Gastrocnemius medialis (tissue), 4 donors: ENCODE data around the gene HEXD. TPM values are rescaled to one million over a fixed set of nuclear protein-coding genes. Genes with fewer than 3 reads are reported as not detected.

ENCODE experiments used
- ATAC-seq, 2 donors: fragments of 150-250 bp; one replicate each; pipeline ENCODE4 v1.9.1; 2016
- DNase-seq, 2 donors: peaks; one replicate each; pipeline ENCODE4 v3.0.0-alpha.2; 2019
- H3K27ac ChIP-seq, 4 donors: fragments of 200-600 bp; sonication (generic); 1 replicate in 1 of 4; 2 replicates in 3 of 4; pipeline ENCODE4 v1.5.1; 2016 to 2018; ENCODE audit warnings: mild to moderate bottlenecking in 2 of 4, moderate library complexity in 1 of 4
- H3K27me3 ChIP-seq, 3 donors: fragments of 200-600 bp; sonication (generic) in 2 of 3; 1 replicate in 1 of 3; 2 replicates in 2 of 3; pipeline versions ENCODE4 v1.5.1 to v1.6.0; 2016 to 2019; ENCODE audit warnings: mild to moderate bottlenecking in 1 of 3, moderate library complexity in 1 of 3
- H3K36me3 ChIP-seq, 2 donors: fragments of 200-600 bp; sonication (generic) in 1 of 2; one replicate each; pipeline ENCODE4 v1.5.1; 2017 to 2018
- H3K4me1 ChIP-seq, 2 donors: fragments of 200-600 bp; sonication (generic) in 1 of 2; one replicate each; pipeline ENCODE4 v1.5.1; 2016 to 2017; ENCODE audit warnings: mild to moderate bottlenecking in 2 of 2
- H3K4me3 ChIP-seq, 4 donors: fragments of 200-600 bp; sonication (generic) in 3 of 4; 1 replicate in 1 of 4; 2 replicates in 3 of 4; pipeline ENCODE4 v1.5.1; 2016 to 2019; ENCODE audit warnings: mild to moderate bottlenecking in 2 of 4
- H3K9me3 ChIP-seq, 3 donors: fragments of 200-600 bp; sonication (generic) in 2 of 3; 1 replicate in 1 of 3; 2 replicates in 2 of 3; pipeline ENCODE4 v1.5.1; 2016 to 2019
- POLR2A ChIP-seq, 2 donors: fragments of 450-650 bp; IDR thresholded peaks; one replicate each; pipeline ENCODE4 v1.6.1; 2017; ENCODE audit warnings: antibody characterized with exemption in 2 of 2, mild to moderate bottlenecking in 2 of 2, moderate library complexity in 2 of 2
- in situ Hi-C, 4 donors: fragments of 200-750 bp; cut with MboI; loops; one replicate each; pipeline versions ENCODE4 v1.15.0 to v1.8.0; 2017; ENCODE audit warnings: low sequenced_read_pairs in 4 of 4
- intact Hi-C: fragments of 100-400 bp; cut with DNase I; formaldehyde crosslinking; loops from one replicate; pipeline ENCODE4 v1.15.1; 2023; ENCODE audit warnings: low total_unique reads
- total RNA-seq, 4 donors: library from RNA; depleted of rRNA; stranded (reverse); fragments of >200 nt; gene quantifications; one replicate each; pipeline versions ENCODE4 v1.1.0 to v1.2.3, GENCODE V29; 2016
- TF ChIP-seq, protein P1 (sequence below), 5 experiments: fragments of 450-650 bp in 3 of 5; fragments of 200-600 bp in 2 of 5; sonication (generic) in 2 of 5; IDR thresholded peaks in 4 of 5; conservative IDR thresholded peaks in 1 of 5; 1 replicate in 4 of 5; 2 replicates in 1 of 5; pipeline ENCODE4 v1.5.1; 2016 to 2019; ENCODE audit warnings: antibody characterized with exemption in 5 of 5, mild to moderate bottlenecking in 3 of 5, moderate library complexity in 3 of 5

The HEXD gene
- total RNA-seq, 4 donors from 2014 or later = 15.5 to 35.1 (median 22.5) TPM

DNA sequence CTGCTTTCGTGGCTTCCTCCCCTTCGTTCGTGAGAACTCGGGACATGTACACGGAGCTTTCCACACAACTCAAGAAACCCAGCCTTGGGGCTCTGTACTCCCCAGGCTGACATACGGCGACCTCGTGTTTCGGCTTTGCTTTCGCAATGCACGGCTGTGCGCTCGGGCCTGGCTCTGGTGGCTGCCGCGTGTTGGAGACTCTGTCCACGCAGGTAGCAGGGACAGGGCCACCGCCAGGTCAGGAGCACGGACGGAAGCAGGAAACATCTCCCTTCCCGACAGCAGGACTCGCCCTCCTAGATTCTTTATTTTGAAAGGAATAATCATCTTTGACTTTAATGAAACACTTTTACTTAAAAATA lies 29.2 kb upstream of the HEXD start:
- Histone ChIP-seq H3K36me3 (peaks cover 0 to 17% of the 10 kb centered on the region in 2 donors), H3K27me3 (peaks cover 10 to 12% (median 10%) of the 10 kb centered on the region in 3 donors), H3K4me1 (peaks cover 15 to 18% of the 10 kb centered on the region in 2 donors), H3K4me3 (no peak overlapping the region), H3K27ac (no peak overlapping the region), H3K9me3 (no peaks in the 10 kb centered on the region)
- no peak for ATAC-seq
- in situ Hi-C loops = no loop called here
- TF ChIP-seq, protein P1, sequence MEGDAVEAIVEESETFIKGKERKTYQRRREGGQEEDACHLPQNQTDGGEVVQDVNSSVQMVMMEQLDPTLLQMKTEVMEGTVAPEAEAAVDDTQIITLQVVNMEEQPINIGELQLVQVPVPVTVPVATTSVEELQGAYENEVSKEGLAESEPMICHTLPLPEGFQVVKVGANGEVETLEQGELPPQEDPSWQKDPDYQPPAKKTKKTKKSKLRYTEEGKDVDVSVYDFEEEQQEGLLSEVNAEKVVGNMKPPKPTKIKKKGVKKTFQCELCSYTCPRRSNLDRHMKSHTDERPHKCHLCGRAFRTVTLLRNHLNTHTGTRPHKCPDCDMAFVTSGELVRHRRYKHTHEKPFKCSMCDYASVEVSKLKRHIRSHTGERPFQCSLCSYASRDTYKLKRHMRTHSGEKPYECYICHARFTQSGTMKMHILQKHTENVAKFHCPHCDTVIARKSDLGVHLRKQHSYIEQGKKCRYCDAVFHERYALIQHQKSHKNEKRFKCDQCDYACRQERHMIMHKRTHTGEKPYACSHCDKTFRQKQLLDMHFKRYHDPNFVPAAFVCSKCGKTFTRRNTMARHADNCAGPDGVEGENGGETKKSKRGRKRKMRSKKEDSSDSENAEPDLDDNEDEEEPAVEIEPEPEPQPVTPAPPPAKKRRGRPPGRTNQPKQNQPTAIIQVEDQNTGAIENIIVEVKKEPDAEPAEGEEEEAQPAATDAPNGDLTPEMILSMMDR (IDR thresholded peaks at IDR 0.05 in 4 of 5, conservative IDR thresholded peaks at IDR 0.05 in 1 of 5) = no peak
- TF ChIP-seq POLR2A (IDR thresholded peaks at IDR 0.05) = no peak
- intact Hi-C loops = no loop called here
- DNase-seq = no peak

DNA sequence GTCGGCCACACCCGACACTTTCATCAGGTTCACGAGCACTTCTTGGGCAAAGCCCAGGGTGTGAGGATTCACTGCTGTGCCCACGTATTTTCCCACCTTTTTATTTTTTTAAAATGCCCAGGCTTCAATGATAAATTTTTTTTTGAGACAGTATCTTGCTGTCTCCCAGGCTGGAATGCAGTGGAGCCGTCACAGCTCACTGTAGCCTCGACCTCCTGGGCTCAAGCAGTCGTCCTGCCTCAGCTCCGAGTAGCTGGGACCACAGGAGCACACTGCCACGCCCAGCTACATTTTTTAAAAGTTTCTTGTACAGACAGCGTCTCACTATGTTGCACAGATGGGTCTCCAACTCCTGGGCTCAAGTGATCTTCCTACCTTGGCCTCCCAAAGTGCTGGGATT lies 28.8 kb upstream of the HEXD start:
- no peaks in the 10 kb centered on the region for H3K9me3 ChIP-seq
- peaks cover 0 to 17% of the 10 kb centered on the region in 2 donors for H3K36me3 ChIP-seq
- no peak for TF ChIP-seq POLR2A (IDR thresholded peaks at IDR 0.05)
- TF ChIP-seq, protein P1 (IDR thresholded peaks at IDR 0.05 in 4 of 5, conservative IDR thresholded peaks at IDR 0.05 in 1 of 5) = no peak
- no peak overlapping the region for H3K4me3 ChIP-seq
- H3K27ac ChIP-seq = no peak overlapping the region
- peaks cover 11 to 13% of the 10 kb centered on the region in 2 donors for H3K4me1 ChIP-seq
- DNase-seq = no peak
- in situ Hi-C loops (no loop called here), intact Hi-C loops (no loop called here)
- no peak for ATAC-seq
- H3K27me3 ChIP-seq = peaks cover 6 to 12% (median 10%) of the 10 kb centered on the region in 3 donors

DNA sequence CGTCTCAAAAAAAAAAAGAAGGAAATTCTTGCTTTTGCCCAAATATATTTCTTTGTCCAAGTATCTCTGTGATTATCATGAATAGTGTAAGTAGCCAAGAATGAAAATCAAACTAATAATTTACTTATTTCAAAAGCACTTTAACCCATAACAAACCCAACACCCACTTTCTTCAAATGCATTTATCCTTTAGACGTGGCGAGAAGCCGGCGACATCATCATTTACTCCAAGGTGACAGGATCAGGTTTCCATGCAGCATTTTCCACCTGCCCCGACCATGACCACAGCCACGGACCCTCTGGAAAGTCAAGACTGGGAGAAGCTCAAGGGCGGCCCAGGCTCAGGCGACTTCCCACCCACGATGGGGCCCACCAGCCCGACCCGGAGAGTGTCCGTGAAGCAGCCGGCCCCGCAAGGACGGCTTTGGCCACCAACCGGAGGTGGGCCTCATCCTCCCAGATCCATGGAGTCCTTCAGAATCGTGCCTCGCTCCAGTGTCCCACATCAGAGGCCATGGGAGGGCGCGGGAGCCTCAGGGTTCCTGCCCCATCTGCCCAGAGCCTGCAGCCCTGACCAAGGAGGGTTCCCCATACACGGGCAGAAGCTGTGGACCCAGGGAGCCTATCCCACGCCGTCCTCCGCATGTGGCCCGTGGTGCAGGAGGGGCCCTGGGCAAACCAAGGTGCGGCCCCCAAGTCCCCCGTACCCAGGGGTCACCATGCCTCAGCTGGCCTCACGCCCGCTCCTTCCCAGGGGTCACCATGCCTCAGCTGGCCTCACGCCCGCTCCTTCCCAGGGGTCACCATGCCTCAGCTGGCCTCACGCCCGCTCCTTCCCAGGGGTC lies 27.9 kb upstream of the HEXD start:
- no peak for ATAC-seq

DNA sequence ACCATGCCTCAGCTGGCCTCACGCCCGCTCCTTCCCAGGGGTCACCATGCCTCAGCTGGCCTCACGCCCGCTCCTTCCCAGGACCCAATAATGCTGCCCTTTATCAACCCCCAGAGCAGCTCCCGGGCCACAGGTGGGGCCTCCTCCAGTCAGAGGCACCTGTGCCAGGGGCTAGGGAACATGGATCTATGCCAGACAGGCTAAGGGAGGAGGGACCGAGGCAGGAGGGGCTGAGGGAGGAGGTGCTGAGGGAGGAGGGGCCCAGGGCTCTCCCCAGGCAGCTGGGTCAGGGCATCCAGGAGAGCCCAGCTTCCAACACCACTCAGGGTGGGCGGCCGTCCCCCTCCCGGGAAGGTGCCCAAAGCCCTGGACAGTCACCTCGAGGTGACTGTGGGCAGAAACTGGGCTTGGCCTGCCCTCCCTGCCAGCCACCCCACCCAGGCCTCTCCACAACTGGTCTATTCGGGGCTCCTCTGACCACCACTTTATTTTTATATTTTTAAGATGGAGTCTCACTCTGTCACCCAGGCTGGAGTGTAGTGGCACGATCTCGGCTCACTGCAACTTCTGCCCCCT lies 27.2 kb upstream of the HEXD start:
- H3K27me3 ChIP-seq = peaks cover 3 to 10% (median 9%) of the 10 kb centered on the region in 3 donors
- H3K27ac ChIP-seq = no peak overlapping the region
- no peak for DNase-seq
- H3K4me1 ChIP-seq = no peaks in the 10 kb centered on the region
- no peak for ATAC-seq
- TF ChIP-seq, protein P1 (IDR thresholded peaks at IDR 0.05 in 4 of 5, conservative IDR thresholded peaks at IDR 0.05 in 1 of 5) = no peak
- no peak for TF ChIP-seq POLR2A (IDR thresholded peaks at IDR 0.05)
- no peaks in the 10 kb centered on the region for H3K9me3 ChIP-seq
- in situ Hi-C loops = no loop called here
- intact Hi-C loops = no loop called here
- H3K36me3 ChIP-seq = peaks cover 0 to 17% of the 10 kb centered on the region in 2 donors
- H3K4me3 ChIP-seq = no peak overlapping the region

More for the DNA sequence above, 27.9 kb upstream of the HEXD start:
- in situ Hi-C loops (no loop called here), intact Hi-C loops (no loop called here)
- H3K4me3 ChIP-seq = no peak overlapping the region
- H3K36me3 ChIP-seq = peaks cover 0 to 17% of the 10 kb centered on the region in 2 donors
- no peaks in the 10 kb centered on the region for H3K9me3 ChIP-seq
- TF ChIP-seq, protein P1 (IDR thresholded peaks at IDR 0.05 in 4 of 5, conservative IDR thresholded peaks at IDR 0.05 in 1 of 5) = no peak
- no peak for TF ChIP-seq POLR2A (IDR thresholded peaks at IDR 0.05)
- H3K4me1 ChIP-seq = peaks cover 2 to 4% of the 10 kb centered on the region in 2 donors
- no peak for DNase-seq
- H3K27me3 ChIP-seq = peaks cover 4 to 10% (median 9%) of the 10 kb centered on the region in 3 donors
- H3K27ac ChIP-seq = no peak overlapping the region
